Progenitor cell of endocrine pancreas (in vitro differentiated cells): Measurements from ENCODE around the gene YWHAB. TPM values are rescaled to one million over a fixed set of nuclear protein-coding genes. Genes with fewer than 3 reads are reported as not detected.
A peak's percentile ranks its signal among the peaks of the same experiment; 100 is the strongest.

Experiments used
- DNase-seq: peaks from one replicate; pipeline ENCODE4 v3.0.0; 2021; ENCODE audit warnings: low spot score; ENCODE audit not compliant: unreplicated experiment
- H3K27ac Mint-ChIP-seq: 2 replicates; pipeline ENCODE4 v1.8.0; 2021; ENCODE audit warnings: mild to moderate bottlenecking, moderate library complexity, mixed read lengths
- H3K27me3 Mint-ChIP-seq: 2 replicates; pipeline ENCODE4 v1.8.0; 2021; ENCODE audit warnings: mixed read lengths
- H3K36me3 Mint-ChIP-seq: 2 replicates; pipeline ENCODE4 v1.8.0; 2022; ENCODE audit warnings: mixed read lengths; ENCODE audit not compliant: insufficient read depth
- H3K4me1 Mint-ChIP-seq: 2 replicates; pipeline ENCODE4 v1.8.0; 2021; ENCODE audit warnings: low read depth, mixed read lengths
- H3K4me3 Mint-ChIP-seq: 2 replicates; pipeline ENCODE4 v1.8.0; 2021; ENCODE audit warnings: low read depth, mild to moderate bottlenecking, moderate library complexity, mixed read lengths
- H3K9me3 Mint-ChIP-seq: 2 replicates; pipeline ENCODE4 v1.8.0; 2021; ENCODE audit warnings: low read depth, mixed read lengths
- total RNA-seq: library from RNA; stranded (reverse); gene quantifications from 2 replicates; pipeline ENCODE4 v1.2.1, GENCODE V29; 2021
- TF ChIP-seq, protein P1 (sequence below): fragments of 200-600 bp; sonication (generic); IDR thresholded peaks from one replicate; pipeline ENCODE4 v1.5.0; 2021; ENCODE audit warnings: antibody characterized with exemption, mild to moderate bottlenecking; ENCODE audit not compliant: unreplicated experiment

YWHAB gene
- total RNA-seq, 1 donor from 2014 or later, result 125 TPM

DNA sequence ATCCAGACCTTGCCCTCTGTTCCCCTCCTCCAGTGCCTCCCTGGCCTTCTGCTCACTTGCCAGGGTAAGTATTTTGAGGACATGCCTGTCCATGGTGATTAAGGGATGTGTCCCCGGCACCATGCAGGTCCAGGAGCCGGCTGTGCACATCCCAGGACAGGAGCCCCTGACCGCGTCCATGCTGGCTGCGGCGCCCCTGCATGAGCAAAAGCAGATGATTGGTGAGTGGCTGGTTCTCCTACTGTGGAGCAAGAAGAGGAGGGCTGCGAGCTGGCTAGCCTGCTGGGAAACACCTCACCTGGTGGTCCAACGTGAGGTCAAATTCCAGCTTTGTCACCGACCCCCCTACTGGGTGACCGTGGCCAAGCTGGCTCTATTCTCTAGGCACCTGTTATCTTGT, 51.0 kb downstream of the YWHAB start:
- Mint-ChIP-seq H3K4me3 (no peak overlapping the region), H3K36me3 (peaks cover 11% of the 10 kb centered on the region), H3K9me3 (no peaks in the 10 kb centered on the region), H3K27me3 (no peaks in the 10 kb centered on the region), H3K27ac (peak overlapping the region; percentile 62), H3K4me1 (peaks cover 5% of the 10 kb centered on the region)
- DNase-seq, result no peak
- TF ChIP-seq, protein P1, sequence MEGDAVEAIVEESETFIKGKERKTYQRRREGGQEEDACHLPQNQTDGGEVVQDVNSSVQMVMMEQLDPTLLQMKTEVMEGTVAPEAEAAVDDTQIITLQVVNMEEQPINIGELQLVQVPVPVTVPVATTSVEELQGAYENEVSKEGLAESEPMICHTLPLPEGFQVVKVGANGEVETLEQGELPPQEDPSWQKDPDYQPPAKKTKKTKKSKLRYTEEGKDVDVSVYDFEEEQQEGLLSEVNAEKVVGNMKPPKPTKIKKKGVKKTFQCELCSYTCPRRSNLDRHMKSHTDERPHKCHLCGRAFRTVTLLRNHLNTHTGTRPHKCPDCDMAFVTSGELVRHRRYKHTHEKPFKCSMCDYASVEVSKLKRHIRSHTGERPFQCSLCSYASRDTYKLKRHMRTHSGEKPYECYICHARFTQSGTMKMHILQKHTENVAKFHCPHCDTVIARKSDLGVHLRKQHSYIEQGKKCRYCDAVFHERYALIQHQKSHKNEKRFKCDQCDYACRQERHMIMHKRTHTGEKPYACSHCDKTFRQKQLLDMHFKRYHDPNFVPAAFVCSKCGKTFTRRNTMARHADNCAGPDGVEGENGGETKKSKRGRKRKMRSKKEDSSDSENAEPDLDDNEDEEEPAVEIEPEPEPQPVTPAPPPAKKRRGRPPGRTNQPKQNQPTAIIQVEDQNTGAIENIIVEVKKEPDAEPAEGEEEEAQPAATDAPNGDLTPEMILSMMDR, result no peak

DNA sequence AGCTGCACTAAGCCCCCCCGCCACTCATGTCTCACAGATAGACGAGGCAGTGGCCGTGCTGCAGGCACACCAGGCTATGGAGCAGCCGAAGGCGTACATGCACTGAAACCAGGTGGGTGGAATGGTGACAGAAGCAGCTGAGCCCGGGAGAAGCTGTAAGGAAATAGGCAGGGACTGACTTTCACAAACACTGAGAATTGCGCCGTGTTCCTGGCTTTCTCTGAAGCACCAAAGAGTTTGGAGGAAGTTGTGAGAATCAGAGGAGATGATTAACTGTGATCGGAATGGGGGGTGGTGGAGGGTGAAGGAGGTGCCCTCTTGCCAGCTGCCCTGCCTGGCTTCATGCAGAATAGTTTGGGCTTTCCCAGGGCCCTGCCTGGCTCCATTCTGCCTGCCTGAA, 53.1 kb downstream of the YWHAB start:
- no peak for DNase-seq
- Mint-ChIP-seq H3K9me3 (no peaks in the 10 kb centered on the region), H3K27ac (no peak overlapping the region), H3K27me3 (no peaks in the 10 kb centered on the region), H3K4me1 (peaks cover 5% of the 10 kb centered on the region), H3K36me3 (peaks cover 10% of the 10 kb centered on the region), H3K4me3 (no peak overlapping the region)
- TF ChIP-seq, protein P1, result no peak

DNA sequence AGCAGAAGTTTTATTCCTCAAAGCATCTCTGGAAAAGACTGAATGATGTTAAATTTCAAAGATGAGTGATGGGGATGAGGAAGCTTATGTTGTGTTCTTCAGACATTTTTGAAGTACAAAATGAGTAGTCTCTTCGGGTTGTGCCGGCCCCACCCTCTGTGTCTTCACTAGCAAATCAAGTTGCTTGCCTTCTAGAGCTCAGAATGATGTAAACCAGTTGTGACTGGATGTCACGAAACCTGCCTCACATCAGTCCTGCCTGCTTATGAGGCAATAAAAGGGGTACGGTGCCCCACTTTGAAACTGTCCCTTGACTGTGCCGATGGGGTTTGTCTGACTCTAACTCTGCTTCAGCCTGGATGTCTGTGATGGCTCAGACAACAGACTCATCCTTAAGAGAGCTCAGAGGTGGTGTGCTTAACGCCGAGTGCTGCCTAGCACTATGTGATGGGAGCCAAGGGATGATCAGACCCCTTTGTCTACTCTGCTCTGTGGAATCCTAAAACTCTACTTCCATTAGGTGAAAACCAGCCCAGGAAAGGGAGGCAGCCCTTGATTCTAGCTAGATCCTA, 55.7 kb downstream of the YWHAB start:
- Mint-ChIP-seq H3K4me3 (no peak overlapping the region), H3K27me3 (no peaks in the 10 kb centered on the region), H3K27ac (no peak overlapping the region), H3K9me3 (no peaks in the 10 kb centered on the region), H3K36me3 (peaks cover 15% of the 10 kb centered on the region), H3K4me1 (peaks cover 2% of the 10 kb centered on the region)
- TF ChIP-seq, protein P1, result no peak
- no peak for DNase-seq

DNA sequence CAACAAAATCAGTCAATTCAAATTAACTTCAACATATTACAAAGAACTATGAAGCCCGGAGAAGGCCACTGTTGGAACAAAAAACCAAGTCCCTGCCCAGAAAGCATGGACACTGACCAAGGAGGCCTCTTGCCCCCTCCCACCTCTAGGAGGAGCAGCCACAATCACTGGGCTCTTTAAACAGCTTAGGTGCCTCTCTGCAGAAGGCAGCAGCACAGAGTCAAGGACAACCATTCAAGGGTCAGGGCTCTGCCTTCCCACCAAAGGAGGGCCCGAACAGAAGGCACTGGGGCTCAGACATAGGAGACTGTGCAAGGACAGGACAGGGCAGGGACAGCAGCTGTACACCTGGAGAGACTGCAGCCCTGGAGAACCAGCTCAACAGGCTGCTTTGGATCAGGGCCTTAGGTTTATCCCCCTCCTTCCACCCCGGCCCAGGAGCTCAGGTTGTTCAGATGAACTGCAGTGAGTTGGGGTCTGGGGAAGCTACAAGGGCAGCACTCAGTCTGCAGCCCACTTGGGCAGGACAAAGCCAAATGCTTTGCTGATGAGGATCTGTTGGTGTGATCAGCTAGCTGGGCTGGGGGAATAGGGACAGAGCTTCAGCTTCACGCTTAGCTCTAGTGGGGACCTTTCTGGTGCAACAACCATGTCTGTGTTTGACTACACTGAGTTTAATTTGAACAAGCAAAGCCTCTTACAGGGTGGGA, 56.9 kb downstream of the YWHAB start:
- TF ChIP-seq, protein P1, result no peak
- no peak overlapping the region for H3K27ac Mint-ChIP-seq

DNA sequence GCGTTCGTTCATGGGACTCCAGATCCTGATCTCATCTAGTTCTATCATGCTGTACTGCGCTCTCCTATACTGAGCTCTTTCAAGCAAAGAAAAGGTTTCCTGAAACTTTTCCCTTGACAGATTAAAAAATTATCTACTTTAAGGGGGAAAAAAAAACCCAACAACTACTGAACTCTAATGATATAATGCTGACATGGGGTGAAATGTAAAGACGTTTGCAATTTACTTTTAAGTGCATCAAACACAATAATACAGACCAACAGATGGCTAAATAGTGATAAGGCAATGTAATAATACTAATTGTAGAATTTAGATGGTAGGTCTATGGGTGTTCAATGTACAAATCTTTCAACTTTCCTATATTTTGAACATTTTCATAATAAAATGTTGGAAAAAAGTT, 58.3 kb downstream of the YWHAB start:
- Mint-ChIP-seq H3K36me3 (peaks cover 19% of the 10 kb centered on the region), H3K4me1 (no peaks in the 10 kb centered on the region), H3K27me3 (no peaks in the 10 kb centered on the region), H3K9me3 (no peaks in the 10 kb centered on the region), H3K4me3 (no peak overlapping the region), H3K27ac (no peak overlapping the region)
- DNase-seq, result no peak
- TF ChIP-seq, protein P1, result no peak

More for the DNA sequence above, 56.9 kb downstream of the YWHAB start:
- H3K36me3 Mint-ChIP-seq, result peaks cover 17% of the 10 kb centered on the region
- H3K27me3 Mint-ChIP-seq, result no peaks in the 10 kb centered on the region
- H3K9me3 Mint-ChIP-seq, result no peaks in the 10 kb centered on the region
- no peaks in the 10 kb centered on the region for H3K4me1 Mint-ChIP-seq
- DNase-seq, result no peak
- H3K4me3 Mint-ChIP-seq, result no peak overlapping the region
